OCI-LY7 (cell line): ENCODE data around the gene FUT2.

Source experiments
- EZH2phosphoT487 ChIP-seq: fragments of 200-600 bp; sonication (generic); IDR thresholded peaks from 2 replicates; pipeline ENCODE4 v1.6.1; 2018; ENCODE audit warnings: low read depth, borderline replicate concordance, mild to moderate bottlenecking, mixed run types, antibody characterized with exemption, low read length, moderate library complexity, mixed read lengths
- TF ChIP-seq, protein P1 (sequence below): fragments of 200-600 bp; sonication (generic); conservative IDR thresholded peaks from 2 replicates; pipeline ENCODE4 v1.5.1; 2014; ENCODE audit warnings: mild to moderate bottlenecking, antibody characterized with exemption, low read length, moderate library complexity, mixed read lengths

DNA sequence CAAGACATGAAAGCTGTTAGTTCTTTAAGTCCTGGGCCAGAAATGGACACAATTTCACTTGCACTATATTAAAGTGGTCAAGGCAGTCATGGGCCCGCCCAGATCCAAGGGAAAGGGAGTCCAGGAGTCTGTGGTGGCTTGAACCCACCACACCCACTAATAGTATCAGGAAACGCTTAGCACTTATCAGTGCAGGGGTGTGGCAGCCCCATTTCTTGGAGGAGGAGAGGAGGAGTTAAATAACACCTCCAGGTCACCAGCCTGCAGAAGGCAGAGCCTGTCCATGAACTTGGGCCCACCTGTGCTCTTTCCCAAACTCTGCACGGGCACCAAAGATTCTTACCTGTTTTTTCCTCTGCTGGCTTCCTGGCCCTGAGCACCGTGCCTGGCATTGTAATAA, 17.6 kb upstream of the FUT2 start:
- no peak for TF ChIP-seq EZH2phosphoT487
- TF ChIP-seq, protein P1, sequence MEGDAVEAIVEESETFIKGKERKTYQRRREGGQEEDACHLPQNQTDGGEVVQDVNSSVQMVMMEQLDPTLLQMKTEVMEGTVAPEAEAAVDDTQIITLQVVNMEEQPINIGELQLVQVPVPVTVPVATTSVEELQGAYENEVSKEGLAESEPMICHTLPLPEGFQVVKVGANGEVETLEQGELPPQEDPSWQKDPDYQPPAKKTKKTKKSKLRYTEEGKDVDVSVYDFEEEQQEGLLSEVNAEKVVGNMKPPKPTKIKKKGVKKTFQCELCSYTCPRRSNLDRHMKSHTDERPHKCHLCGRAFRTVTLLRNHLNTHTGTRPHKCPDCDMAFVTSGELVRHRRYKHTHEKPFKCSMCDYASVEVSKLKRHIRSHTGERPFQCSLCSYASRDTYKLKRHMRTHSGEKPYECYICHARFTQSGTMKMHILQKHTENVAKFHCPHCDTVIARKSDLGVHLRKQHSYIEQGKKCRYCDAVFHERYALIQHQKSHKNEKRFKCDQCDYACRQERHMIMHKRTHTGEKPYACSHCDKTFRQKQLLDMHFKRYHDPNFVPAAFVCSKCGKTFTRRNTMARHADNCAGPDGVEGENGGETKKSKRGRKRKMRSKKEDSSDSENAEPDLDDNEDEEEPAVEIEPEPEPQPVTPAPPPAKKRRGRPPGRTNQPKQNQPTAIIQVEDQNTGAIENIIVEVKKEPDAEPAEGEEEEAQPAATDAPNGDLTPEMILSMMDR: no peak
